Tibial artery (tissue), 4 donors: ENCODE data around the gene C1QL4.
"Not testable (repeated sequence)": the region's sequence is repeated elsewhere in the genome, so short reads cannot be mapped to it uniquely, and the experiment has no call there.

Source experiments
- DNase-seq, 2 donors: peaks; one replicate each; pipeline ENCODE4 v3.0.0-alpha.2; 2019
- H3K27ac ChIP-seq, 2 donors: fragments of 200-600 bp; sonication (generic) in 1 of 2; 1 replicate in 1 of 2; 2 replicates in 1 of 2; pipeline ENCODE4 v1.5.1; 2018 to 2019; ENCODE audit warnings: mild to moderate bottlenecking in 1 of 2
- H3K27me3 ChIP-seq, 2 donors: fragments of 200-600 bp; sonication (generic) in 1 of 2; one replicate each; pipeline versions ENCODE4 v1.5.1 to v1.6.0; 2016 to 2019
- H3K36me3 ChIP-seq, 3 donors: fragments of 200-600 bp; sonication (generic) in 2 of 3; one replicate each; pipeline ENCODE4 v1.5.1; 2016 to 2019; ENCODE audit warnings: mild to moderate bottlenecking in 2 of 3
- H3K4me1 ChIP-seq, 4 donors: fragments of 200-600 bp; sonication (generic) in 2 of 4; 1 replicate in 3 of 4; 2 replicates in 1 of 4; pipeline ENCODE4 v1.5.1; 2016 to 2019
- H3K4me3 ChIP-seq, 2 donors: fragments of 200-600 bp; sonication (generic) in 1 of 2; 1 replicate in 1 of 2; 2 replicates in 1 of 2; pipeline ENCODE4 v1.5.1; 2018 to 2019; ENCODE audit warnings: mild to moderate bottlenecking in 2 of 2
- H3K9me3 ChIP-seq, 3 donors: fragments of 200-600 bp; sonication (generic) in 1 of 3; one replicate each; pipeline ENCODE4 v1.5.1; 2016 to 2019
- intact Hi-C: fragments of 100-400 bp; cut with DNase I; formaldehyde crosslinking; loops from one replicate; pipeline ENCODE4 v1.15.0; 2023; ENCODE audit warnings: low total_unique reads
- TF ChIP-seq, protein P1 (sequence below), 2 experiments: fragments of 200-600 bp in 1 of 2; fragments of 450-650 bp in 1 of 2; IDR thresholded peaks; one replicate each; pipeline ENCODE4 v1.5.1; 2017 to 2019; ENCODE audit warnings: antibody characterized with exemption in 2 of 2, mild to moderate bottlenecking in 1 of 2, moderate library complexity in 1 of 2

C1QL4 gene

DNA sequence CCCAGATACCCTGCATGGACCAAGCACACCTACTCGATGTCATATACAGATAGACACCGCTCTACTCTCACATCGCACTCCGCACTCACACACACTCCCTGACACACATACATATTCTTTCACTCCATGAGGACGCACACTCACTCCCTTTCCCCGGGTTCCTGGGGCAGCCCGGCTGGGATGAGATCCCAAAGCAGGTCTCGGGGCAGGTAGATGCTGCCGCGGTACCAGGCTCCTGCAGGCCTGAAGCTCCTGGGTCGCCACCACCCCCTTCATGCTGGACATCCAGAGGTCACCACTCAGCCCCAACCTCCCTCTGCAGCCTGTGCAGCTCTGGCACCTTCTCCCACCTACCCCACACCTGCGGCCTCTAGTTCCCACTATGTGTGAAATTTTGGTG, 2.3 kb downstream of the C1QL4 start:
- Histone ChIP-seq H3K36me3 (no peaks in the 10 kb centered on the region), H3K4me3 (no peak overlapping the region), H3K27me3 (peaks cover 5 to 87% of the 10 kb centered on the region in 2 donors), H3K27ac (no peak overlapping the region), H3K9me3 (no peaks in the 10 kb centered on the region), H3K4me1 (peaks cover 0 to 32% (median 14%) of the 10 kb centered on the region in 4 donors)
- TF ChIP-seq, protein P1, sequence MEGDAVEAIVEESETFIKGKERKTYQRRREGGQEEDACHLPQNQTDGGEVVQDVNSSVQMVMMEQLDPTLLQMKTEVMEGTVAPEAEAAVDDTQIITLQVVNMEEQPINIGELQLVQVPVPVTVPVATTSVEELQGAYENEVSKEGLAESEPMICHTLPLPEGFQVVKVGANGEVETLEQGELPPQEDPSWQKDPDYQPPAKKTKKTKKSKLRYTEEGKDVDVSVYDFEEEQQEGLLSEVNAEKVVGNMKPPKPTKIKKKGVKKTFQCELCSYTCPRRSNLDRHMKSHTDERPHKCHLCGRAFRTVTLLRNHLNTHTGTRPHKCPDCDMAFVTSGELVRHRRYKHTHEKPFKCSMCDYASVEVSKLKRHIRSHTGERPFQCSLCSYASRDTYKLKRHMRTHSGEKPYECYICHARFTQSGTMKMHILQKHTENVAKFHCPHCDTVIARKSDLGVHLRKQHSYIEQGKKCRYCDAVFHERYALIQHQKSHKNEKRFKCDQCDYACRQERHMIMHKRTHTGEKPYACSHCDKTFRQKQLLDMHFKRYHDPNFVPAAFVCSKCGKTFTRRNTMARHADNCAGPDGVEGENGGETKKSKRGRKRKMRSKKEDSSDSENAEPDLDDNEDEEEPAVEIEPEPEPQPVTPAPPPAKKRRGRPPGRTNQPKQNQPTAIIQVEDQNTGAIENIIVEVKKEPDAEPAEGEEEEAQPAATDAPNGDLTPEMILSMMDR (IDR thresholded peaks at IDR 0.05) = no peak
- DNase-seq = no peak
- intact Hi-C loops = loop anchor here (5.0 kb wide), 1 partner anchor 42 kb away; no protein-coding TSS in a partner anchor

DNA sequence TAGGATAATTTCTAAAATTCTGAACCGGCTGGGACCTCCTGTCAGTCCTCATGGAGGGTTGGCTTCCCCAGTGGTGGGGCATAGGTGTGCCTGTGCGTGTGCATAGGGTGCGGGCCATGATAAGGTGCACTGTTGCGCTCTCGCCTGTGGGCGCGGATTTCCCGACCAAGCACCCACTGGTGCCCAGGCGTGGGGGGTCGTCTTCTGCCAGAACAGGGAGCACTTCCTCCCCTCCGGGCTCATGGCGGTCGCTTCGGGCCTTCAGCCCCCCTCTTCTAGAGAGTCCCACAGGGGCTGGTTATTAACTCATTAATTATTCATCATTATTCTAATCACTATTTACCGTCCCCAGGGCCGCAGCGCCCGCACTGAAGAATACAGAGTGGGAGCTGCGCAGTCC, 2.8 kb downstream of the C1QL4 start:
- Histone ChIP-seq H3K4me1 (peaks cover 0 to 32% (median 14%) of the 10 kb centered on the region in 4 donors), H3K9me3 (no peaks in the 10 kb centered on the region), H3K4me3 (no peak overlapping the region), H3K36me3 (no peaks in the 10 kb centered on the region), H3K27me3 (peaks cover 5 to 83% of the 10 kb centered on the region in 2 donors), H3K27ac (no peak overlapping the region)
- TF ChIP-seq, protein P1 (IDR thresholded peaks at IDR 0.05) = no peak
- DNase-seq = no peak
- intact Hi-C loops = no loop called here

DNA sequence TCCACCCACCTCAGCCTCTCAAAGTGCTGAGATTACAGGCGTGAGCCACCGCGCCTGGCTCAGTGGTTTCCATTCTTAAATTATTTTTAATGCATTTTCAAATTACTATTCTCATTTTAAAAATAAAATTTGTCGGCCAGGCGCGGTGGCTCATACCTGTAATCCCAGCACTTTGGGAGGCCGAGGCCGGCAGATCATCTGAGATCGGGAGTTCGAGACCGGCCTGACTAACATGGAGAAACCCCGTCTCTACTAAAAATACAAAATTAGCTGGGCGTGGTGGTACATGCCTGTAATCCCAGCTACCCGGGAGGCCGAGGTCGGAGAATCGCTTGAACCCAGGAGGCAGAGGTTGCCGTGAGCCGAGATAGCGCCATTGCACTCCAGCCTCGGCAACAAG, 3.2 kb downstream of the C1QL4 start:
- Histone ChIP-seq H3K4me1 (peaks cover 0 to 32% (median 14%) of the 10 kb centered on the region in 4 donors), H3K27me3 (peaks cover 5 to 78% of the 10 kb centered on the region in 2 donors)
- intact Hi-C loops, DNase-seq, H3K9me3 ChIP-seq, H3K27ac ChIP-seq, H3K4me3 ChIP-seq, H3K36me3 ChIP-seq: not testable (repeated sequence)

DNA sequence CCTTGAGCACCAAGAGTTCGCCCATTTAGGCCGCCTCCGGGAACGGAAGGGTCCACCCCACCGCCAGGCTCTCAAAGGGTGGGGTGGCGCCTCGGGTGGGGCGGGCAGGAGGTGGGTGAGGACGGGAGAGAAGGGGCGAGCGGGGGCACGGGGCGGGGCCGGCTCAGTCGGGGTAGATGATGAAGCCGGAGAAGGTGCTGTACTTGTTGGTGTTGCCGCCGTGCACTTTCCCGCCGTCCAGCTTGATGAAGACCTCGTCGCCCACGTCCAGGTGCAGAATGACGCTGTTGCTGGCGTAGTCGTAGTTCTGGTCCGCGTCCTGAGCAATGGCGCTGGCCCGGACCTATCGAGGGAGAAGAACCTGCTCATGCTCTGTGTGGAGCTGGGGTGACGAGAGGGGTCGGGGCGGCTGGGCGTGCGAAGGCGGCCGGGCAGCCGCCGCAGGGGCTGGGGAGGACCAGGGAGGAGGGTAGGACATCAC, 4.1 kb downstream of the C1QL4 start:
- TF ChIP-seq, protein P1 (IDR thresholded peaks at IDR 0.05) = no peak
- Histone ChIP-seq H3K27me3 (peaks cover 5 to 70% of the 10 kb centered on the region in 2 donors), H3K36me3 (no peaks in the 10 kb centered on the region), H3K4me3 (peak overlapping the region; percentile 6 to 27), H3K9me3 (no peaks in the 10 kb centered on the region), H3K27ac (no peak overlapping the region), H3K4me1 (peaks cover 0 to 32% (median 14%) of the 10 kb centered on the region in 4 donors)
- intact Hi-C loops = no loop called here
- no peak for DNase-seq

DNA sequence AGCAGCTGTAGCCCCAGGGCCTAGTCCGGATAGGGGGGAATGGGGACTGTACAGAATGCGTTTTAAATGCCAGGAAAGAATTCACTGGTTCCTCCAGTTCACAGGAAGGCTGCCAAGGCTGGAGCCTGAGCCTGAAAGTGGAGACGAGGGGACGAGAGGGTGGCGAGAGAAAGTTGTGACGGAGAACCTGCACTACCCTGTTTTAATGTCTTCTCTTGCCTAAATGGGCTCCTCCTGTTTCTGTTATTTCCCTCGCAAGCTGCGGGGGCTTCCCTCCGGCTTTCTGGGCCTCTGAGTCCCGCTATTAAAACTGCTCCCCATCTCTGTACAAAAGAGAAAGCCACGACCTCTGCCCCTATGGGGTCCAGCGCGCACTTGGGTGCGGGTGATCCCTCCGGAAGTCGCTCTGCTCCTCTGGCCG, 4.5 kb downstream of the C1QL4 start:
- TF ChIP-seq, protein P1 (IDR thresholded peaks at IDR 0.05) = no peak
- H3K4me3 ChIP-seq = no peak overlapping the region
- no peaks in the 10 kb centered on the region for H3K9me3 ChIP-seq
- no peaks in the 10 kb centered on the region for H3K36me3 ChIP-seq
- H3K27ac ChIP-seq = no peak overlapping the region
- H3K27me3 ChIP-seq = peaks cover 5 to 66% of the 10 kb centered on the region in 2 donors
- H3K4me1 ChIP-seq = peaks cover 0 to 31% (median 14%) of the 10 kb centered on the region in 4 donors
- DNase-seq = no peak
- intact Hi-C loops = no loop called here

DNA sequence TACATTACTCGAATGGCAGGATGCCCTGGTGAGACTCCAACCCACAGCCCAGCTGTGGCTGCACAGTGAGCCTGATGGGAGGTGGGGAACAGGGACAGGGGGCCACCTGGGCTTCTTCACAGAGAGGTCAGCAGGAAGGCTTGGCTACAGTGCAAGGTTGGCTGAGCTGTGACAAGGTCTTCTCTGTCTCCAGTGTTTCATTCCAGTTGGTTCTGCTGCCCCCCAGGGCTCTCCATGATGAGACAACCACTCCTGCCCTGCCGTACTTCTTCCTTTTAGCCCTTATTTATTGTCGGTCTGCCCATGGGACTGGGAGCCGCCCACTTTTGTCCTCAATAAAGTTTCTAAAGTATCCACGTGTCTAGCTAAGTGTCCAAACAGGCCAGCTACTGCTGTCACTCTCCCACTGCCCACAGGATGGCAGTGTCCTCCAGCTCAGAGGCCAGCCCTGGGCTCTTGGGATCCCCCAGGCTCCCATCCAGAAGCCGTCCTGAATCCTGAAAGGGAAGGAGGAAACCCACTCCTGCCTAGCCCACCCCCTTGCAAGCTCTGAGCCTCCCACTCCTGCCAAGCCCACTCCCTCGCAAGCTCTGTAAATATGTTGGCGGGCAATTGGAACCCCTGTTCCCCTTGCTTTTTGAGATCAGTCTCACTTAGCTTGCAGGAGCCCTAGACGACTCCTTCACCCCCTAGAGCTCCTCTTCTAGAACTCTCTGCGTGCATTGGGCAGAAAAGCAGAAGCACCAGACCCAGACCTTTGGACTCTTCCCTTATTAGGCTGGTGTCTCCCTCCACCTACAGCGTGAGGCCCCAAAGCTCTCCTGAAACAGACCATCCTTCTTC, 5.4 kb downstream of the C1QL4 start:
- Histone ChIP-seq H3K27ac (no peak overlapping the region), H3K27me3 (peaks cover 5 to 58% of the 10 kb centered on the region in 2 donors), H3K9me3 (no peaks in the 10 kb centered on the region), H3K36me3 (no peaks in the 10 kb centered on the region), H3K4me1 (peaks cover 0 to 23% (median 7%) of the 10 kb centered on the region in 4 donors), H3K4me3 (no peak overlapping the region)
- TF ChIP-seq, protein P1 (IDR thresholded peaks at IDR 0.05) = peak; percentile 75 to 78
- intact Hi-C loops = no loop called here
- DNase-seq = peak; percentile 71 to 81
